Cerebellar nuclear complex (tissue), 1 donor: ENCODE measurements around the gene AK3.

Experiments used
- DNase-seq, 2 experiments: peaks; one replicate each; lab custom pipeline; 2025; lab: John Stamatoyannopoulos, UW

Gene AK3

DNA sequence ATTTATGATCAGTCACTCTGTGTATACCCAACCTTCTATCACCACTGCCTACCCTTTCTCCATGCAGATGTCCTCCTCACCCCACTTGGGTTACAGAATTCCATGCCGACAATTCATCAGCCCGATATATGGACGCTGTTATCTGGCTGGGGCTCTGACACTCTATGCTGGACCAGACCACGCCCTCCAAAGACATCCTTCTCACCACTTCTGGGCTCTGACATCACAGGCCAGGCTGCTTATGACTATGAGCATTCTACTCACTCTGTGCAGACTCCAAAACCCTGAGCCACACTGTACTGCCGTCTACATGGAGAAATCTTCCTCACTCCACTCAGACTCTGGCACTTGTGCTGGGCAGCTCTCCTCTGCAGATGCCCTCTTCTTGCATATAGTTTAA is 7.6 kb upstream of the AK3 start:
- no peak for DNase-seq

DNA sequence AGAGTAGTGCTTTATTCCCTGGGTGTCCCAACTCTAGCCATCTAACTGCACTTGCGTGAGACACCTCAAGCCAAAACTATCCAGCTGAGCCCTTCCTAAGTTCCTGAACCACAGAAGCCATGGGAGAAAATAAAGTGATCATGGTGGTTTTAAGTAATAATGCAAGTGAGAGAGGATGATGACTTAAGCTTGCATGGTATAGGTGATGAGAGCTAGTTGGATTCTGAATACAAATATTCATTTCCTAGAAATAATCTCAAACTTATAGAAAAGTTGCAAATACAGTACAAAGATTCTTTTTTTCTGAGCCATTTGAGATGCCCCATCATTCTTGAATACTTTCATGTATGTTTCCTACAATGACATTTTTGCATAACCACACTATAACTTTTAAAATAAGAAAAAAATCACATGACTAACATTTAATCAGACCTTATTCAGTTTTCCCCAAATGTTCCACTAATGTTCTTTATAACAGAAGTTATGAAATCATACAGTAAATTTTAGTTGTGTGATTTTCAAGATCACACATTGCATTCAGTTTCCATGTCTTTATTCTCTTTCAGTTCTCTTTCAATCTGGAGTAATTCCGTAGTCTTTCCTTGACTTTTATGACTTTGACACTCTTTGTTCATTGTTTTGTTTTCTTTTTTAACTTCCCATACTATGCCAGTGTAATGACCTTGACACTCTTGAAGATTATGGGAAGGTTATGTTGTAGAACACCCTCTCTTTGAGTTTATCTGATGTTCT is 5.5 kb upstream of the AK3 start:
- no peak for DNase-seq

DNA sequence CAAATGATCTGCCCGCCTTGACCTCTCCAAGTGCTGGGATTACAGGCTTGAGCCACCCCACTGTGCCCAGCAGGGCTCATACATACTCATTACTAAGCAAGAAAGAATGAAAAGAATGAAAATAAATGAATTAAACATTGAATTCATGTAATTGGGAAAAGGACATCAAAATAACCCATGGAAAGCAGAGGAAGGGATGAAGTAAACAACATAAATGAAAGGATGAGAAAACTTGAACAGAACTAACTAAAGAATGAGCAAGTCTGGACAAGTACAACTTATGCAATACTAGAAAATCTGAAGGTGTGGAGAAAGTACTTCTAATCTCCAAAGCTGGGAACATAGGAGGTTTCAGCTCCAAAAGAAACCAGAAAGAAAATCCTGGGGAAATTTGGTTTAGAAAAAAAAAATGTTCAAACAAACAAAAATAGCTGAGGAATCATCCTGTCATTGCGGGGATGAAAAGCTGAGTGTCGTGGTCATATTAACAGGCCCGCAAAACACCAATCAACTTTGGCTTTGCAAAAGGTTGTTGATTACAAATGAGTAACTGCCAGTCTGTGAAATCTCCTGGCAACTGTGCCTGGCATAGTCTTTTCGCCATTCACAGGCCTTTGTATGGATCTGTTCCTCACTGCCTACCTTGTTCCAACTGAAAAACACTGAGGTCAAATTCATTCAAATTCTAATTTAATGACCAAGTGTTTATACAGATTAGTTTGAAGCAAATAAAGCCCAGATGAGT is 2.3 kb upstream of the AK3 start:
- no peak for DNase-seq

DNA sequence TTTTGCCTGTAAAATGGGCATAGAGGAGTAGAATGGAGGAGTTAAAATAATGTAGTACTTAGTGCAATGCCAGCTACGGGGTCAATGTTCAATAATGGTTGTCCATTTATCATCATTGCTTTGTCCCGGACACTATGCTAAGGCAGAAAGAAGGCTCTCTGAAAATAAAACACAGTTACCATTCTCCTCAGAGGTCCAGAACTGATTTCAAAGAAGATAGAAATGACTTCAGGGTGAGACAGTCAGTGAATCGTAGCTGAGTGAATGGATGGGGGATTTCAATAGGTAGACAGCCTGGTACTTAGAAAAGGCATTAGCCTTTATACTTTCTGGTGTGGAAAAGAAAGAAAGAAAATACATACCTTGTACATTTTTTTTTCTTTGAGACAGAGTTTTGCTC is 1.2 kb upstream of the AK3 start:
- no peak for DNase-seq

DNA sequence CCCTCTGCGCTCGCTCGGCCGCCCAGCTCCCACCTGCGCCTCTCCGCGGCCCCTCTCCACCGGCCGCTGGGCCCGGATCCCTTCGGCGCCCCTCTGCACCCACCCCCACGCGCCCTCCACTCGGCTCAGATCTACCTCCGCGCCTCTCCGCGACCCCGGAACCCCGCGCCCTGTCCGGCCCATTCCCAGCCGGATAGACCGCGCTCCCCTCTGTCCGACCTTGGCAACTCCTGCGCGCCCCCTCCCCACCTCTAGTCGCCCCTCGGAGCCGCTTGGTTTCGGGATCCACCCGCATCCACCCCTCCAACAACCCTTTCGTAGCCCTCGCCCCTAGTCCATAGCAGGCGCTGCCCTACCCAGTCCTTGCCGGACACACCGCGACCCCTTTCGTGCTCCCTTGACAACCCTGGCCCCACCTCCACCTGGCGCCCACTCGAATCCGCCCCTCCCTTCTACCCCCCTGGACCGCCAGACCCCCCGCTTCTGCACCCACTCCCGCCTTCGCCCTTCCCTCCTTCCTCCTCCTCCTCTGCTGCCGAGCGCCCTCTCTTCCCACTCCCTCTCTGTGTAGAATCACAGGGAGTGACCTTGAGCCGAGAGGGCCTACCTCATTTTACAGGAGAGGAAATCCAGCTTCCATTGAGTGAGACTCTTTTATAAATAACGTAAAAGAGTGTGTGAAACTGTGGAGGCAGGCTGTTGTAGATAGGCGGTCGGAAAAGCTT is 525 bp upstream of the AK3 start:
- peak in 1 of 2 experiments; percentile 17 for DNase-seq

DNA sequence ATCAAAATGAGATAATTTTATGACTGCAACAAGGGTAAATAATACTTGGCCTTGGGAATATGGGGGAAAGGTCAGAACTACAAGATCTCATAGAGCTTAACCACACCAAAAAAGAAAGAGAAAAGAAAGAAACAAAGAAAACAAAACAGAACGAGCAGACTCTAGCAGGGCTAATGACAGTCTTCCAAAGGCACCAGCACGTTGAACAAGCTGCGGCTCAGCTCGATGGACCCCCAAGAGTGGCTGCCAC is 689 bp downstream of the AK3 start:
- no peak for DNase-seq

DNA sequence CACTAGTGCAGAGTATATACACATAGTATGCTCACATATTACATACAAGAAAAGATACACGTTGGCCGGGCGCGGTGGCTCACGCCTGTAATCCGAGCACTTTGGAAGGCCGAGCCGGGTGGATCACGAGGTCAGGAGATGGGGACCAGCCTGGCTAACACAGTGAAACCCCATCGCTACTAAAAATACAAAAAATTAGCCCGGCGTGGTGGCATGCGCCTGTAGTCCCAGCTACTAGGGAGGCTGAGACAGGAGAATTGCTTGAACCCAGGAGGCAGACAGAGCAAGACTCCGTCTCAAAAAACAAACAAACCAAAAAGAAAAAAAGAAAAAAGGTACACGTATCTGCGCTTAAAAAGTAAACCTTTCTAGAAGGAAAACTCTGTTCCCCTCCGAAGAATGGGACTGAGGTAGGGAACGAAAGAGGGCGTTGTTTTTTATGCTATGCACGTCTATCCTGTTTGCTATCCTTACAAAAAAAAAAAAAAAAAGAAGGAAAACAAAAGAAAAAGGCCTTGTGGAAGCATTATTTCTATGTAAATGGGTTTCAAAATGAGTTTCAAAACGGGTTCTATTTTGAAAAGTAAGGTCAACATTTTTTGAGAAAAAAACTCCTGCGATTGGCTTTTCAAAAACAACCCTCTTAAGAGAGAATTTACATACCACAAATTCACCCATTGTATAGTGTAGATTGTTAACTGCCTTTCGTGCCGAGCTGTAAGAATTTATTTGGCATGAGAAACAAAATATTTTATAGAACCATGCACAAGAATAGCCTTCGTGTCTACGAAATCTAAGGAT is 1.2 kb downstream of the AK3 start:
- DNase-seq: no peak

DNA sequence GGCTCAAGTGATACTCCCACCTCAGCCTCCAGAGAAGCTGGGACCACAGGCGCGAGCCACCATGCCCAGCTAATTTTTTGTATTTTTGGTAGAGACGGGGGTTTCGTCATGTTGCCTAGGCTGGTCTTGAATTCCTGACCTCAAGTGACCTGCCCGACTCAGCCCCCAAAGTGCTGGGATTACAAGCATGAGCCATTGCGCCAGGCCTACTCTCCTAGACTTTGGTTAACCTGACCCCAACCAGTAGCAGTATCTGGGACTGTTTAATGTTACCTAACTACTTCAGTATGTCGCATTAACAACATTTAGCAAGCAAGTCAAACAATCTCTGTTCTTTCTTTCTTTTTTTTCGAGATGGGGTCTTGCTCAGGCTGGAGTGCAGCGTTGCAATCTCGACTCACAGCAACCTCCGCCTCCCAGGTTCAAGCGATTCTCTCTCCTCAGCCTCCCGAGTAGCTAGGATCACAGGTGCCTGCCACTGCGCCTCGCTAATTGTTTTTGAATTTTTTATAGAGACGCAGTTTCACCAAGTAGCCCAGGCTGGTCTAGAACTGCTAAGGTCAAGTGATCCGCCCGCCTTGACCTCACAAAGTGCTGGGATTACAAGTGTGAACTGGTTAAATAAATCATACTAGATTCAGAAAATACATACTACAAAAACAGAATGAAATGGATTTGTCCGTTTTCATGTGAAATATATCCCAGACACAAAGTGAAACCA is 2.0 kb downstream of the AK3 start:
- DNase-seq: no peak

DNA sequence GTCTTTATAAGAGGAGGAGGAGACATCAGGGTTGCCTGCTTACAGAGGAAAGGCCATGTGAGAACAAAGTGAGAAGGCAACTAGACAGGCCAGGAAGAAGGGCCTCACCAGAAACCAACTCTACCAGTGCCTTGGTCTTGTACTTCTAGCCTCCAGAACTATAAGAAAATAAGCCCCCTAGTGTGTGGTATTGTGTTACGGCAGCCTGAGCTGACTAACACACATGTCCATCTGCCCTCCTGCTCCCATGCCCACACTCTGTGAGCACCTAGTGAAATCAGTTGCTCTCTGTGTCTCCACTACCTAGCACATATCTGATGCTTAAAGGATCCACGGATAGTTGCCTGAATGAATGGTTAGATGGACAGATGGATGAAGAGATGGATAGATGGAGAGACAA is 6.9 kb downstream of the AK3 start:
- no peak for DNase-seq

DNA sequence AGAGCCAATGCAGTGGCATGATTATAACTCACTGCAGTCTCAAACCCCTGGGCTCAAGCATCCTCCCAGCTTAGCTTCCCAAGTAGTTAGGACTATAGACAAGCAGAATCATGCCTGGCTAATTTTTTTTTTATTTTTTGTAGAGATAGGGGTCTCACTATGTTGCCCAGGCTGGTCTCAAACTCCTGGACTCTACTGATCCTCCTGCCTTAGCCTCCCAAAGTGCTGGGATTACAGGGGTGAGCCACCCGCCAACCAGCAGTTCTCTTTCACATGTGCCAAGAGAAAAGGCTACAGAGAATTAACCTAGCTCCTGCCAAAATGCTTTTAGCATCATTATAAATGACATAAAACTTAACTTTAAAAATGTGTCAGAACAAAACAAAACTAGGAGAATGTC is 8.1 kb downstream of the AK3 start:
- no peak for DNase-seq

DNA sequence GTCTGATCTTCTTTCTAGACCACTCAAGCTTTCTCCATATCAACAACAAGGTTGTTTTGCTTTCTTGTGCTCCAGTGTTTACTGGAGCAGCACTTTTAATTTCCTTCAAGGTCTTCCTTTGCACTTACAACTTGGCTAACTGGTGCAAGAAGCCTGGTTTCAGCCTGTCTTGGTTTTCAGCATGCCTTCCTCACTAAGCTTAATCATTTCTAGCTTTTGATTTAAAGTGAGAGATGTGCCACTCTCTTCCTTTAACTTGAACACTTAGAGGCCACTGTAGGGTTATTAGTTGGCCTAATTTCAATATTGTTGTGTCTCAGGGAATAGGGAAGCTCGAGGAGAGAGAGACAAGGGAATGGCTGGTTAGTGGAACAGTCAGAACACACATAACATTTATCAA is 13.4 kb downstream of the AK3 start:
- DNase-seq: no peak

DNA sequence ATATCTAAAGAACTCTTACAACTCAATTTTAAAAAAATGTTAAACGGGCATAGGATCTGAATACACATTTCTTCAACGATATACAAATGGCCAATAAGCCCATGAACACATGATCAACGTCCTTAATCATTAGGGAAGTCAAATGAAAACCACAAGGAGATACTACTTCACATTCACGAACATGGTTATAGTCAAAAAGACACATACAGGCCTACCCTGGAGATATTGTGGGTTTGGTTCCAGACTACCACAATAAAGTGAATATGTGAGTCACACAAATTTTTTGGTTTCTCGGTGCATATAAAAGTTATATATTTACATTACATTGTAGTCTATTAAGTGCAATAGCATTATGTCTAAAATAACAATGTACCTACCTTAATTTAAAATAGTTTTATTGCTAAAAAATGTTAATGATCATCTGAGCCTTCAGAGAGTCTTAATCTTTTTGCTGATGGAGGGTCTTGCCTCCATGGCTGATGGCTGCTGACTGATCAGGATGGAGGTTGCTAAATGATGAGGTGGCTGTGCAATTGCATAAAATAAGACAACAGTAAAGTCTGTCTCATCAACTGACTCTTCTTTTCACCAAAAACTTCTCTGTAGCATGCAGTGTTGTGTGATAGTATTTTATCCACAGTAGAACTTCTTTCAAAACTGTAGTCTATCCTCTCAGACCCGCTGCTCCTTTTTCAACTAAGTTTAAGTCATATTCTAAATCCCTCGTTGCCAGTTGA is 15.1 kb downstream of the AK3 start:
- no peak for DNase-seq

DNA sequence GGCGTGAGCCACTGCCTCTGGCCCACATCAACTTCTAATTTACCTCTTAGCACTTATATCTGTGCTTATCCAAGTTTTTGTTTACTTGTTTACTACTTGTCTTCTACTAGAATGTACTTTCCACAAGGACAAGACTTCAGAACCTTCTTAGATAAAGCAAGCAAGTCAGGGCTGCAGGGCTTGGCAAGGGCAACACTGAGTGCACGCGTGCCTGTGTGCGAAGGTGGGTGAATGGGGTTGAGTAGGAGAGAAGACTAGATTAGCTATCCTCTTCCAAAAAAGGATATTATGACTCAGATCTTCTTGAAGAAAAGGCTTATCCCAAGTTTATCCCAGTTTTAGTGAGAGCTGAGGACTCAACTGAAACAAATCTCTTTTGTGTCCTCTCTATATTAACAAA is 19.3 kb downstream of the AK3 start:
- DNase-seq: no peak

DNA sequence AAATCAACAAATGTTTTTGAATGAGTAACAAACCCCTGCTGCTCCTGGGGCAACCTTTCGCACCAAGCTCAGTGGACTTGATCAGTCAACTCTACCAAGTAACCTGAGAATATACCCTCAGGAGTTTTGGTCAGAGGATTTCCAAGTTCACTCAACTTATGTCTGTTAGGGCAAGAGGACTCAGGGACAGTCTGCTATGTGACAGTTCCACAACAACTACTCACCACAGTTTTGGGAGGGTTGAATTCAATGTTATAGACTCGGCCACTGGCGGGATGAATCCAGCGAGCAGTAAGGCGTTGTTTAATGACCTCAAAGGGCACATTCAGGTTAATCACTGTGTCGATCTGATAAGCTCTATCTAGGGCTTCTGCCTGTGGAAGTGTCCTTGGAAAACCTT is 22.1 kb downstream of the AK3 start:
- no peak for DNase-seq

DNA sequence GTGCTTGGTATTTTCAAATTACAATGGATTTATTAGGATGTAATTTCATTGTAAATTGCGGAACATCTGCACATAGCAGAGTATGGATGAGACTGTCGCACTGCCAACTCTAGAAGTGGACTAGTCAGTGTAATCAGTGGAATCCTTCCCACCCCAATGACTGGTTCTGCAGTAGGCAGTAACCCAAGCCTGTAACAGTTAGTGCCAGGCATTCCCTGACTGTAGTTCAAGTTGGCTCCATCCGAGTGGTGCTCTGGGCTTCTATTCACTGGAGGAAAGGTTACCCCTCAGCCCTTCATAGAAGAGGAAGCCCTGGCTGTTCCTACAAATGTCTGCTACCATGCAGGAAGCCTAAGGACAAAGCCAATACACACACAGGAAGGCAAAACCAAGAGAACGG is 23.2 kb downstream of the AK3 start:
- no peak for DNase-seq

DNA sequence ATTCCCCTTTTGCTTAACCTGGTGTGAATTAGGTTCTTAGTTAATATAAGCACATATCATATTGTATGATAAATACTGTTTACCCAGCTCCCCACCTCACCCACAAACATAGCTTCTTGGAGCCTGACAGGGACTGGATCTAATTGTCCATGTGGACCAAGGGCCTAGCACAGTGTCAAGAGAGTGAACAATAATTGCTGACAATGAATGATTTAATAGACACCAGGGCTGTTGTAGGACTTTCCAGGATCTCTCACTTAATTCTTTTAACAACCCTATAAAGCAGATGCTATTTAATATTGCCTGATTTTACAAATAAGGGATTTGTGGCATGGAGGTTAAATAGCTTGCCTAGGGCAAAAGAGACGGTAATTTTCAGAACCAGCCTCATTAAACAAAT is 24.8 kb downstream of the AK3 start:
- no peak for DNase-seq

DNA sequence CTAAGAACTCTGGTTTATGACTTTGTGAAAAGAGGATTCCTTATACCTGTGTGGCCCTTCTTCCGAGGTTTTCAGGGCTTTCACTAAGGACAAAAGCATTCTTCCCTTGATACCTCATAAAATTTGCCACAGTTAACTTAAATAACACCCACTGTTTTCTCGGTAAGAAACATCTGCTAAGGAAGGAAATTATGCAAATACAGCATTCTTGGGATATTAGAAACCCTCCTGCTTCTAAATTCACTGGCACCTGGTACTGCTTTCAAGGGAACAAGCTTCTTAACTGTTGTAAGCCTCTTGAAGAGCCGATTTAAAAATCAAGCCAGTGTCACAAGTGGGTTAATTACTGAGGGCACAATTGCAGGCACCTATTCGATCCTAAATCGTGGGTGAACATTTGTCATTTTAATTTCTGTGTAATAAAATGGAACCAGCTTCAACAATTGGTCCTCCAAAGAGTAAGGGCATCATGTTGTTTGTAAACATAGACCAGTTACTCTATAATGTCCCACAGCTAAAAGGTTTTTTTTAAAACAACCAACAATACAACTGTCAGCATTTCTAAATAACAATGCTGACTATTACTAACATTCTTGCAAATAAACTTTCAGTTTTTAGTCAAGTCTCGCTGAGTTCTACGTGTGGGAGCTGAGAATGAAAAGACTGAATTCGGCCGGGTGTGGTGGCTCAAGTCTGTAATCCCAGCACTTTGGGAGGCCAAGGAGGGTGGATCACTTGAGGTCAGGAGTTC is 26.6 kb downstream of the AK3 start:
- DNase-seq: no peak

DNA sequence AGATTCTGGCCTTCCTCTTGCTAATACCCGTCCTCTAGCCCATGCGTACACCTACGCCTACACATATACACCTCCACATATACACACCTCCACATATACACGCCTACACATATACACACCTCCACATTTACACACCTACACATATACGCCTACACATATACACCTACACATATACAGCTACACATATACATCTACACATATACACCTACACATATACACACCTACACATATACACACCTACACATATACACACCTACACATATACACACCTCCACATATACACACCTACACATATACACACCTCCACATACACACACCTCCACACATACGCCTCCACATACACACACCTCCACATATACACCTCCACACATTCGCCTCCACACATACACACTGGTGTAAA is 27.2 kb downstream of the AK3 start:
- DNase-seq: no peak

DNA sequence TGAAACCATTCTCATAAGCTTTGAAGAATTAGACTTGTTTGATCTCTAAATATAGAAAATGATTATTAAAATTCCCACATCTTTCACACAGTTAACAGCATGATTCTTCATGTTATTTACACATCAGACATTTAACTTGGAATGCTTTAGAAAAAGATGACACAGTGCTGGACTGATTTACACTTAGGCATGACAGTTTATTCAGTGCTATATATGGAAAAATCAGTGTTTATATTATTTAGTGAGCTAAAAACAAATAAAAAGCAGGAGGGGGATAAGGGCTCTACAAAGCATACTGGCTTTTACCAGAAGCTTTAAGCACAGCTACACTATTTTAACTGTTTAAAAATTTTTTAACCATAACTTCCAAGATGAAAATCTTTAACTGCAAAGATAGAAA is 31.6 kb downstream of the AK3 start:
- DNase-seq: no peak

DNA sequence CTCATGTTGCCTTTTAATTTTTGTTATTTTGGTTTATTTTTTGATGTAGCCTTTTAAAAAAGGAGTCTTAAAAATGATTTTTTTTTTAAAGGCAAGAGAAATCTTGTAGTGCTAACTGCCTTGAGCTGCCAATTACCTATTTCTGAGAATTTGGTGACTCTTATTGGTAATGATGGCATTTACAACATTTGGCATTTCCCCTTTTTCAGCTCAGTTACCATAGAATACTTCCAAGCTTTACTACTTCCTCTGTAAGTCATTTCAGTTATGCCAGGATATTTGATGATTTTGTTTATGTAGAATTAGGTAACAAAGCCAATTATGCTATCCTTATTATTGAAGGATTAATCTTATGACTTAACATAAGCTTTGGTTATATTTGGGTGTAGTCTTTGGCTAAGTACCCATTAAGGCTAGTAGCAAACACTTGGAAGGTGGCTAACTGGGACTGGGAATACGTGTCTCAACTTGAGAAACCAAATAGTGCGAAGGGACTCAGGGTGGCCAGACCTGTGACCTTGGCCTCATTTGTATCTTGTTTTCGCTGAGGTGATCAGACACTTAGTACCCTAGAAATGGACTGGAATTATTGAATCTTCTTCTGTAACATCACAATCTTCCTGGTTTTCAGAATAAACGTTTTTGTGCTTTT is 33.9 kb downstream of the AK3 start:
- no peak for DNase-seq
